ENCODE measurements around the gene LCN9.
"Not testable (repeated sequence)": the region's sequence is repeated elsewhere in the genome, so short reads cannot be mapped to it uniquely, and the experiment has no call there.

Gene LCN9

DNA sequence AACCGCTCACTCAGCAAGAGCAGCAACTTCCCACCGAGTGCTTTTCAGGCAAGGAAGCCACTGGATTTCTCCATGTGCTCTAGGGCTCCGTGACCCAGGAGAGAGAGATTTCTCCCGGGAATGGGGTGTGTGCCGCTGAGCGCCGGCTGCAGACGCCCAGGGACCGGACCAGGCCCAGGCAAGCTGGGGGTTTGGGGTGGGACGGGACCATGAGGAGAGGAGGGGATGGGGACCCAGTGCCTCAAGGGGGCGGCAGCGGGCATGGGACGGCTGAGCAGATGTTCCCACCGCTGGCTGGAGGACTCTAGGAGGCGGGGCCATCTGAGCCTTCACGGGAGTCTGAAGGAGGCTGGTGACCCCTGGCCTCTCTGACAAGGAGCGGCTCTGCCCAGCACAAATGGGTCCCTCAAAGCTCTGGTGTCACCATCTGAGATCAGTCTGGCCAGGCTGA, 8.5 kb downstream of the LCN9 start:
- DNase-seq (ENCODE audit: low read depth): no peak

GRCh38 chr9:135672786-135673185, 9.7 kb downstream of the LCN9 start:
- DNase-seq (ENCODE audit: low read depth): not testable (repeated sequence)

DNA sequence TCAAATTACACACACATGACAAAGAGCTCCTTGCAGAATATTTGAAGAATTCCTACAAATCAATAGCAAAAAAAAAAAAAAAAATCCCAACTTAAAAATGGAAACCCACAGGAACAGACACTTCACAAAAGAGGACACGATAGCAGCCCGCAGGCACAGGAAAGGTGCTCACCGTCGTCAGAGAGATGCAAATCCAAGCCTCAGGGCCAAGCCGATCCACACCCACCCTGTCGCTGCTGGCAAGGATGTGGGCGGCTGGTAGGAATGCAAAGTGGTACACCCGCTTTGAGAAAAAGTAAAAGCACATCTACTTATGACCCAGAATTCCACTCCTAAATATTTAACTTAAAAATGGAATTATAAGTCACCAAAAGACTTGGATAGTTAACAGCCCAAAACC, 10.8 kb downstream of the LCN9 start:
- DNase-seq (ENCODE audit: low read depth): no peak

DNA sequence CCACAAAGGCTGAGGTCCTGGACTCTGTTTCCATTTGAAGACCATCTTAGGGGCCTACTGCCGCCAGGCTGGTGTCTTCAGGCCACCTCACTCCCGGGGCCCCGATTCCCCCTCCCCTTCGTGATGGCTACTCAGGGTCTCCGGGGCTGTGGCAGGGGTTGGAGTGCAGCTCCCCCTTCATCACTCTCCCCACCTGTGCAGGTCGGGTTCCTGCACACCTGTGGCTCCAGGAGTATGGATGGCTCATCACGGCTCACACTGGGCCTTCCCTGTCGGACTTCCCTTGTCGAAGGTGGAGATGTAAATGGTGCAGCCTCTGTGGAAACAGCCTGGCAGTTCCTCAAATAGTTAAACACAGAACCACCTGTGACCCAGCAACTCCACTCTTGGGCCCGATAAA, 11.9 kb downstream of the LCN9 start:
- DNase-seq (ENCODE audit: low read depth): no peak

GRCh38 chr9:135676891-135677290, 13.8 kb downstream of the LCN9 start:
- no peak for DNase-seq (ENCODE audit: low read depth)

DNA sequence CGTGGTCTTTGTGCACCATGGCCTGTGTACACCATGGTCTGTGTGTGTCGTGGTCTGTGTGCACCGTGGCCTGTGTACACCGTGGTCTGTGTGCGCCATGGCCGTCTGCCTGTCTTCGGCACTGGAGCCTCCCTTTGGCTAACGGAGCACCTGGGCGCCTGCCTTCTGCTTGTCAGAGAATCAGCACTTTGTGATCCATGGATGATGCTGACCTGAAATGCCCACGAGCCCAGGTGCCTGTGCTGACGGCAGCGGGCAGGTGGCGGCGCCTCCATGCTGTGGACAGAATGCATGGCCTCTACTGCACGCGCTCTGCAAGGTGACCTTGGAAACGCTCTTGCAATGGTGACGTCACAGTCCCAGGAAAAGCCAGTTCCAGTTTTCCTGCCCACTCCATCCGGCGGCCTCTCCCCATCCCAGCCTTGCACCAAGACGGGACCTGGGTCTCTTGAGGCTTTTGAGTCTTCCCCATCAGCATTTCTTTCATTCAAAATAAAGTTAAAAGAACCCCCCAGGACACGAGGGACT, 14.6 kb downstream of the LCN9 start:
- DNase-seq (ENCODE audit: low read depth): no peak

- DNase-seq (ENCODE audit: low read depth): no peak
Measured at GRCh38 chr9:135678236-135679017, 15.3 kb downstream of the LCN9 start.

DNA sequence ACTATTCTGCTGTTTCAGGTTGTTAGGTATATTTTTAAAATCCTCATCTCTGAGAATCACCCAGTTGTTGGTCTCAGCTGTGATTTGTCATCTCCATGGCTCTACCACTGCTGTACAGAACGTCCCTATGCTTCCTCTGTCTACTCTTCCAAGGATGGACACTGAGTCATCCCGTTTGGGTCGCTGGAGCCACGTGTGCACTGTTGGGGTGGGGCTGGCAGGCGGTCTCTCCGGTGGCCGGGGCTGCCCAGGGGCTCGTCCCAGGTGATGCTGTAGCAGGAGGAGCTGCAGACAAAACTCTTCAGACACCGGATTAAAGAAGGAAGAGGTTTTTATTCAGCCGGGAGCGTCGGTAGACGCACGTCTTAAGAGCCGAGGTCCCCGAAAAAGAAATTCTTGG, 16.9 kb downstream of the LCN9 start:
- DNase-seq (ENCODE audit: low read depth): no peak

- no peak for DNase-seq (ENCODE audit: low read depth)
Measured at GRCh38 chr9:135681161-135681560, 18.1 kb downstream of the LCN9 start.

- no peak for DNase-seq (ENCODE audit: low read depth)
Measured at GRCh38 chr9:135683401-135684034, 20.4 kb downstream of the LCN9 start.

DNA sequence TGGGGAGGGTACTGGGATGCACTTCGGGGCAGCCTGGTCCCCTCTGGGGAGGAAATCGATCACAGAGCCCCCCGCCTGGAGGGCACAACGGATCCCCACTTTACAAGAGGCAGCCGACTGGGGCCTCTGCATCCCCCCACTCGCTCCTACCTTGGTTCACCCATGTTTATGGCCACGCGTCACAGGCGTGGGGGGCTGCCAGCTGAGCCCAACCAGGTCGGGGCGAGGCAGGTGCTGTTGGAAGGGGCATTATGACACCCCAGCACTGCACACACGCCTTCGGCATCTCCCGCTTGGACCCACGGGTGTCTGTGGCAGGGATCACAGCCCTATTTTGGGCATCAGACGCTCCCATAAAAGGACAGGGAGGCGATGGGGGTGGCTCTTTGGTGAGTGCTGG, 21.6 kb downstream of the LCN9 start:
- DNase-seq (ENCODE audit: low read depth): no peak

DNA sequence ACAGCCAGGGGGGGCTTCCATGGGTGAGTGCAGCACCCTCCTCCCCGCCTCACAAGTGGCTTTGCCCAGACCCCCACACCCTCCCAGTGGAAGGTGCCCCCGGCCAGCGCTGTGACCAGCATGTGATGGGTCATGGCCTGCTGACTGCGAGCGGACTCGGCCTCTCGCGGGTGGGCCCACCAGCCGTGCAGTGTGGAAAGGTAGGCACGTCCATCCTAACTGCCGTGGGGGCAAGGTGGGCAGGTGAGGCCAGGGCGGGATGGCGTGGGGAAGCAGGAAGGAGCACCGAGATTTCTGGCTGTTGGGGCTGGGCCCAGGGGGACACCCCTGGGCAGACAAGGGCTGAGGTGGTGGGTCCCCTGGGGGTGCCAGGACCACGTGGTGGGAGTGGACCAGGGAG, 24.1 kb downstream of the LCN9 start:
- DNase-seq (ENCODE audit: low read depth): no peak

DNA sequence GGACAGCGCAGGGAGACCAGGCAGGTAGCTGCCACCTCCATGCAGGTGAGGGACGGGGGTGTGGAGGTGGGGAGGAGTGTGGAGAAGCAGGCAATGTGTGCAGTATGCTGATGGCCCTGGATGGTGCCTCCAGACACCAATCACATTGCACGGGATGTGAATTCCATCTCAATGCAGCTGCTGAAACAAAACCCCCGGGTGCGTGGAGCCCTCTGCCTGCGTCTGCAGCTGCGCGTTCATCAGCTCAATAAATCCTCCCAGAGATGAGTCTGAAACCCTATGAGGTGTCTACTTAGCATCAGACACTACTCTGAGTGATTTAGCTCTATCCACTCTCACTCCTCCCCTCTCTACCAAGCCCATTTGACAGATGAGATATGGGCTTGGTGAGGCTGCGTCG, 25.9 kb downstream of the LCN9 start:
- no peak for DNase-seq (ENCODE audit: low read depth)

GRCh38 chr9:135690836-135691570, 27.9 kb downstream of the LCN9 start:
- no peak for DNase-seq (ENCODE audit: low read depth)

GRCh38 chr9:135692410-135692809, 29.3 kb downstream of the LCN9 start:
- DNase-seq (ENCODE audit: low read depth): no peak

- DNase-seq (ENCODE audit: low read depth): no peak
Measured at GRCh38 chr9:135693265-135693664, 30.2 kb downstream of the LCN9 start.

GRCh38 chr9:135693771-135694170, 30.7 kb downstream of the LCN9 start:
- DNase-seq (ENCODE audit: low read depth): no peak

DNA sequence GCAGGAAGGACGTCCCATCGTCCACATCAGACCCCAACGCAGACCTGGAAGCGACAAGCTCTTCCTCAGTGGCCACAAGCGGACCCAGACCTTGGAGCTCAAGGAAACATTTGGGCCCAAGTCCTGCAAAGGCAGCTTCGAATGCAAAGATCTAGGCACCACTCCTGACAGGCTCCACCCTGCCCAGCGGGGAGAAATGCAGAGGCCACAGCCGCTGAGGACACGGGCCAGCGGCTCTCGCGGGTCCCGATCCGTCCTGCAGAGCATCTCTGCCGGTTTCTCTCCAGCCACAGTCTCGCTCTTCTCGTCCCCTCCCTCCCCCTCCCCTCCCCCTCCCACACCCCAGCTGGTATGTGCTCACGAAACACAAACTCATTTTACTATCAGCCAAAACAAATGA, 31.3 kb downstream of the LCN9 start:
- no peak for DNase-seq (ENCODE audit: low read depth)

DNA sequence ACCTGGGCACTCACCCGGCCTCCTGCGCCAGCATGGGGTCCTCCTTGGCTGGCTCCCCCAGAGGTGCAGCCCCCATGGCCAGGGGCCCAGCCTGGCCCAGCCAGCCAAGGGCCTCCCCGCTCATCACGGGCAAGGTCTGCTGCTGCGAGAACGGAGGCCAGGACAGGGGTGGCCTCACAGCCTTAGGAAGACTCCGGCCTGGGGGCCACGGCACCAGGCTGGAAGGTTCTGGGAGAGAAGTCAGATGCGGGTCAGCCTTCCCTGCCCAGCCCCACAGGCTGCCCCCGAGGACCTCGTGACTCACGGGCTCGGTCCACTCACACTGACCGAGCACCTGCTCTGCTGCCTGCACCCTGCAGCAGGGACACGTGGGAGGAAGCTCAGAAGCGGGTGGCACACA, 31.9 kb downstream of the LCN9 start:
- DNase-seq (ENCODE audit: low read depth): no peak

DNA sequence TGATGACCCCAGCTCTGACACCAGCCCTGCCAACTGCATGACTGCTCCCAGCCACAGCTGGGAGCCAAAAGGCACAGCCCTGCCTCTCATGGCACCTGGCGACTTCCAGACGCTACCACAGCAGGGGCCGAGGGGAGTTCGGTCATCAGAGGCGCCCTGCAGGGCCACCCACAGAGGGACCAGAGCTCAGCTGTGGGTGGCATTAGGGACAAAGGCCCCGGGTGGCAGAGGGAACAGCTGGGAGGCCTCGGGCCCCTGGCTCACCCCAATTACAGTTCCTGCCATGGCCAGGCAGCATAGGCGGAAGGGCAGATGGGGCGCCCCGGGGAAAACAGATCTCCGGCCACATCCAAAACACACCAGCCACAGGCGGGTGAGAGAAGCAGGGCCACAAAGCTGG, 32.5 kb downstream of the LCN9 start:
- no peak for DNase-seq (ENCODE audit: low read depth)

GRCh38 chr9:135696446-135696845, 33.3 kb downstream of the LCN9 start:
- no peak for DNase-seq (ENCODE audit: low read depth)

DNA sequence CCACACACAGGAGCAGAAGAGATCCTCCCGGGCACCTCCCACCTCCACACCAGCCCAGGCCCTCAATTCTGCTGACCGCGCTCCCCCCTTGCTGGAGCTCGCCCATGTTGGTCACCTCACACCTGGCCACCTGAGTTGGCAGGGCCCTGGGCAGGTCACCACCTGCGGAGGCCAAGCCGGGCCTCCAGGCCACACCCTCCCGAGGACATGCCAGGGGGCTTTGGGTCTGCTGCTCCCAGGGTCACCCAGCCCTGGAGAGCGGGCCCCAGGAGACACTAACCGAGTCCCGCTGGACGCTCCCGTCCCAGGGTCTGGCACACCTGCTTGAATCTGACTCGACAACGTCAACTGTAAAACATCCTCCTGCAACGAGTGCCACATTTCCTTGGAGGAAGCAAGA, 34.1 kb downstream of the LCN9 start:
- DNase-seq (ENCODE audit: low read depth): no peak

GRCh38 chr9:135698236-135698635, 35.1 kb downstream of the LCN9 start:
- no peak for DNase-seq (ENCODE audit: low read depth)

All from T follicular helper cell (primary cell).